GM12892 (cell line): Measurements from ENCODE around the gene TNFAIP3.

ENCODE experiments used
- POLR2A ChIP-seq: IDR thresholded peaks from 2 replicates; pipeline ENCODE4 v1.6.1; 2011; ENCODE audit warnings: low read depth, low read length, control low read depth
- TAF1 ChIP-seq: IDR thresholded peaks from 2 replicates; pipeline ENCODE4 v1.6.1; 2011; ENCODE audit warnings: low read depth, mild to moderate bottlenecking, control low read depth, low read length, borderline replicate concordance

DNA sequence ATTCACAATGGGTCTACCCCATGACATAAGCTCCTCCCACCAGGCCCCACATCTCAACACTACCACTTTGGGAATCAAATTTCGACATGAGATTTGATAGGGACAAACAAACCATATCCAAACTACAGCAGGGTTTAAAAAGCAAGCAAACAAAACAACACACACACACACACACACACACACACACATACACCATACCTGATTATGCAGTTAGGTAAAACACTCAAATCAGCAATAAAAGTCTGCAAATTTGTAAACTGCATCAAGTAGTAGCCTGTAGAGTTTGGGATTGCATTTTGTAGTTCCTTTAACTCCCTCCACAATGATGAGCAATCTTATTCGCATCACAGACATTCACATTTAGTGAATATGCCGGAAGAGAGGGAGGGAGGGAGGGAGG, 32.6 kb upstream of the TNFAIP3 start:
- TF ChIP-seq TAF1 (no peak), POLR2A (no peak)
